OCI-LY1 (cell line): ENCODE results near the gene RNPS1.

Source experiments
- EZH2 ChIP-seq: fragments of 200-600 bp; sonication (generic), shearing (Covaris generic); IDR thresholded peaks from 2 replicates; pipeline ENCODE4 v1.8.0; 2017; ENCODE audit warnings: borderline replicate concordance, mixed run types, mild to moderate bottlenecking, antibody characterized with exemption, low read length, moderate library complexity, mixed read lengths
- TF ChIP-seq, protein P1 (sequence below): fragments of 200-600 bp; sonication (generic), shearing (Covaris generic); IDR thresholded peaks from 2 replicates; pipeline ENCODE4 v1.5.1; 2017; ENCODE audit warnings: mild to moderate bottlenecking, antibody characterized with exemption, low read length, moderate library complexity, mixed read lengths

DNA sequence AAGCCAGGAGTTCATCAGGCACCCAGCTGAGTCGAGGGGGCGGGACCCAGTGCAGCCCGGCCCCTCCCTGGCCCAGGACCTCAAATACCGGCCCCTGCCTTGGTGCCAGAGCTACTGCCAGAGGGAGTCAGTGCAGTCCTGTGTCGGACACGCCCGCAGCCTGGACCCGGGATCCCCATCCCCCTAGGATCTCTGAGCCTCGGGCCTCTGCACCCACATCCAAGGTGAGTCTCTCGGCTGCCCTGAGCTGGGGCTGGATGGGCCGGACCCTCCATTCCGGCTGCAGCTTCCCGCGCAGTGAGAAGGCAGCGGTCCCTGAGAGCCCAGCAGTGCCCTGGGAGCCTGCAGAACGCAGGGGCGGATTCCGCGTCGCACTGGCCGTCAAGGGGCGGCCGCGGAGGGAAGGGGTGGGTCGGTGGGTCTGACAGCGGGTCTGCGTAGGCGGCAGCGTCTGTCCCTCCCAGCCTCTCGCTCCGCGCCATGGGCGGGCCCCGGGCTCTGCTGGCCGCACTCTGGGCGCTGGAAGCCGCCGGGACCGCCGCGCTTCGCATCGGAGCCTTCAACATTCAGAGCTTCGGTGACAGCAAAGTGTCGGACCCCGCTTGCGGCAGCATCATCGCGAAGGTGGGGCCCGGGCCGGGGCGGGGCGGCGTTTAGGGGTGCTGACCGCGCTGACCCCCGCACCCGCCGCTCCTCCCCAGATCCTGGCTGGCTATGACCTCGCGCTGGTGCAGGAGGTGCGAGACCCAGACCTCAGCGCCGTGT, 31.4 kb downstream of the RNPS1 start, which contains the start of gene DNASE1L2:
- no peak for TF ChIP-seq EZH2
- TF ChIP-seq, protein P1, sequence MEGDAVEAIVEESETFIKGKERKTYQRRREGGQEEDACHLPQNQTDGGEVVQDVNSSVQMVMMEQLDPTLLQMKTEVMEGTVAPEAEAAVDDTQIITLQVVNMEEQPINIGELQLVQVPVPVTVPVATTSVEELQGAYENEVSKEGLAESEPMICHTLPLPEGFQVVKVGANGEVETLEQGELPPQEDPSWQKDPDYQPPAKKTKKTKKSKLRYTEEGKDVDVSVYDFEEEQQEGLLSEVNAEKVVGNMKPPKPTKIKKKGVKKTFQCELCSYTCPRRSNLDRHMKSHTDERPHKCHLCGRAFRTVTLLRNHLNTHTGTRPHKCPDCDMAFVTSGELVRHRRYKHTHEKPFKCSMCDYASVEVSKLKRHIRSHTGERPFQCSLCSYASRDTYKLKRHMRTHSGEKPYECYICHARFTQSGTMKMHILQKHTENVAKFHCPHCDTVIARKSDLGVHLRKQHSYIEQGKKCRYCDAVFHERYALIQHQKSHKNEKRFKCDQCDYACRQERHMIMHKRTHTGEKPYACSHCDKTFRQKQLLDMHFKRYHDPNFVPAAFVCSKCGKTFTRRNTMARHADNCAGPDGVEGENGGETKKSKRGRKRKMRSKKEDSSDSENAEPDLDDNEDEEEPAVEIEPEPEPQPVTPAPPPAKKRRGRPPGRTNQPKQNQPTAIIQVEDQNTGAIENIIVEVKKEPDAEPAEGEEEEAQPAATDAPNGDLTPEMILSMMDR = no peak
